GM21786 (cell line): ENCODE results near the gene PDLIM4.

ENCODE experiments used
- ATAC-seq: cut with Tn5 transposase; IDR thresholded peaks from one replicate; pipeline ENCODE4 v1.9.1; 2021; ENCODE audit not compliant: unreplicated experiment

PDLIM4 gene

GRCh38 chr5:132303589-132303988 lies 46.1 kb downstream of the PDLIM4 start:
- no peak for ATAC-seq

DNA sequence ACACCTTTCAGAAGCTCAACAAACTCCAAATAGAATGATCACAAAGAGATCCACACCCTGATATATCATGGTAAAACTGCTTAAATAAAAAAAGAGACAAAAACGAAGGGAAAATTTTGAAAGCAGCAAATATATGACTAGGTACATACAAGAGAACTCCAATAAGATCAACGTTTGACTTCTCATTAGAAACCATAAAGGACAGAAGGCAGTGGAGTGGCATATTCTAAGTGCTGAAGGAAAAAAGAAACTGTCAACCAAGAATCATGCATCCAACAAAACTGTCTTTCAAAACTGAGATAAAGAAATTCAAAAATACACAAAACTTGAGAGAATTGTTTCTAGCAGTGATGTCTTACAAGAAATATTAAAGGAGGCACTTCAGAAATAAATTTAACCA lies 47.9 kb downstream of the PDLIM4 start:
- no peak for ATAC-seq

DNA sequence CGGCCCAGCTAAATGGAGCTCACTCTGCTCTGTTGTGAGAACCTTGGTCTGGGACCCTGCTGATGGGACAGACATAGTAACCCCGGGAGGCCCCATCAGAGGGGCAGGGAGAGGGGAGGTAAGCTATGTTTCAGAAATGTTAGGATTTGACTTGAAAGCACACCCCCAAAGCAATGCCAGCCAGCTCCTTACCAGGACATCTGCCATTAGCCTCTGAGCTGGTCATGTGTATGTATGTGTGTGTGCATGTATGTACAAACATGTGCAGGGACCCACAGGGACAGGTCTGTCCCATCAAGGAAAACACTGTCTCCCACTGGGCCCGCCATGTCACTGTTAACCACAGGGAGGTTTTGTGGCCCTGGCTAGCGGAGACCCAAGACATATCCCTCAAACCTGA lies 51.2 kb downstream of the PDLIM4 start:
- ATAC-seq: no peak

GRCh38 chr5:132309679-132310078 lies 52.2 kb downstream of the PDLIM4 start:
- ATAC-seq: no peak

- no peak for ATAC-seq
Observed at GRCh38 chr5:132310141-132310834, 52.8 kb downstream of the PDLIM4 start.

GRCh38 chr5:132313366-132313765 lies 55.9 kb downstream of the PDLIM4 start:
- no peak for ATAC-seq

DNA sequence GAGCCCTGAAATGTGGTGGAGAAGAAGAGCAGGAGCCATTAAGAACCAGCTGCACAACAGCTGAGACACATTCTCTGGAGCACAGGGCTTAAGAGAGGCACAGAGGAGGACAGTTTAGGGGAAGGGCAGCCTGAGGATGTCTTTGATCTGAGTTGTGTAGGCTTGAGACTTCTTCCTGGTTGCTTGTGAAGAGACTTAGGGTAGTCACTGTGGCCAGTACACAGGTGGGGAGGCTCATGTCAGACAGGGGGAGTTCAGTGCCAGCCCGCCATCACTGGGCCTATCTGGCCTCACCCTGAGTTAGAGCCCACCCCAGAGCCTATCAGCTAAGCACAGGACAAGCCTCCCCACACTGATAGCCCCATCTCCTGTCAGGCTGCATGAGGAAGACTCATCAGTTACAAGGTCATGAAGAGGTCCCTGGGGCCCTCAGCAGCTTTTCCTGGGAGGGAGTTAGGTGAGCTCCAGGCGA lies 56.5 kb downstream of the PDLIM4 start:
- no peak for ATAC-seq

GRCh38 chr5:132315529-132316067 lies 58.1 kb downstream of the PDLIM4 start:
- ATAC-seq: no peak

- ATAC-seq: no peak
Observed at GRCh38 chr5:132319975-132320374, 62.5 kb downstream of the PDLIM4 start.

- no peak for ATAC-seq
Observed at GRCh38 chr5:132321109-132321721, 63.7 kb downstream of the PDLIM4 start.

DNA sequence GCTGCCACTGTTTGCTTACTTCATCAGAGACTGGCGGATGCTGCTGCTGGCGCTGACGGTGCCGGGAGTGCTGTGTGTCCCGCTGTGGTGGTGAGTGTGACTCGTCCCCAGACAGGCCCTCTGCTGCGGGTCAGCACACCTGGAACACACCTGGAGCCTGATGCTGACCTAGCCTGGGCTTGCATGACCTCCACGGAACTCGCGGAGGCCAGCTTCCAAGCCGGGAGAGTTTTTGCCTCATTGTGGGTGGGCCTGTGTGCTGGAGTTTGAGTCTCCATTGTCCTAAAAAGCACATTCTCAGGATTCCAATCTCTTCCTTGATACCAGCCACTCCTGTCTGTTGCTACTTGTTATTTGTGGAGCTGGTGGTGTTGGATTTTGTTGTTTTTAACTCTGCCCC lies 64.8 kb downstream of the PDLIM4 start:
- no peak for ATAC-seq
